DOHH2 (cell line): ENCODE results near the gene EVX1.

Source experiments
- CTCF ChIP-seq: fragments of 200-600 bp; sonication (generic); IDR thresholded peaks from one replicate; pipeline ENCODE4 v1.5.1; 2014; ENCODE audit warnings: antibody characterized with exemption, mild to moderate bottlenecking, low read depth, low read length; ENCODE audit not compliant: poor library complexity, severe bottlenecking
- EZH2phosphoT487 ChIP-seq: fragments of 200-600 bp; sonication (generic); IDR thresholded peaks from 2 replicates; pipeline ENCODE4 v1.6.1; 2017; ENCODE audit warnings: borderline replicate concordance, mild to moderate bottlenecking, antibody characterized with exemption, low read length, moderate library complexity, mixed read lengths

- TF ChIP-seq CTCF (no peak), EZH2phosphoT487 (no peak; the same call in 1 of the 2 replicates)
Measured at GRCh38 chr7:27211764-27212204, 30.8 kb upstream of the EVX1 start.
